ENCODE data around the gene ACAP1.

ACAP1 gene

GRCh38 chr17:7383371-7383741 is 47.0 kb downstream of the ACAP1 start:
- H3K27me3 ChIP-seq (replicated peaks; ENCODE audit: control insufficient read depth, insufficient read depth, low read length) = no peaks in the 10 kb centered on the region; the same call in 1 of the 2 replicates
- no peak for TF ChIP-seq CTCF (IDR thresholded peaks at IDR 0.05; ENCODE audit: insufficient read depth, low read length, poor library complexity, severe bottlenecking)
- DNase-seq (ENCODE audit: extremely low read depth, insufficient read length) = no peak
- no peak overlapping the region; the same call in 1 of the 2 replicates for H3K4me3 ChIP-seq (replicated peaks; ENCODE audit: low read depth, low read length)
- H3K36me3 ChIP-seq (ENCODE audit: control insufficient read depth, insufficient read depth, low read length) = no peaks in the 10 kb centered on the region; the same call in 1 of the 2 replicates

- Histone ChIP-seq H3K4me3 (replicated peaks; ENCODE audit: low read depth, low read length) (peak overlapping the region; percentile 64), H3K27me3 (replicated peaks; ENCODE audit: control insufficient read depth, insufficient read depth, low read length) (no peaks in the 10 kb centered on the region; the same call in 1 of the 2 replicates), H3K36me3 (ENCODE audit: control insufficient read depth, insufficient read depth, low read length) (peaks cover 2% of the 10 kb centered on the region; the same call in 1 of the 2 replicates)
- no peak for TF ChIP-seq CTCF (IDR thresholded peaks at IDR 0.05; ENCODE audit: insufficient read depth, low read length, poor library complexity, severe bottlenecking)
- DNase-seq (ENCODE audit: extremely low read depth, insufficient read length) = peak; percentile 82
Measured at GRCh38 chr17:7383742-7384488, 47.6 kb downstream of the ACAP1 start.

- peak overlapping the region; percentile 64 for H3K4me3 ChIP-seq (replicated peaks; ENCODE audit: low read depth, low read length)
Measured at GRCh38 chr17:7384489-7385081, 48.3 kb downstream of the ACAP1 start.

GRCh38 chr17:7388856-7389255 is 52.5 kb downstream of the ACAP1 start:
- no peak overlapping the region for H3K4me3 ChIP-seq (replicated peaks; ENCODE audit: low read depth, low read length)
- DNase-seq (ENCODE audit: extremely low read depth, insufficient read length) = no peak
- H3K27me3 ChIP-seq (replicated peaks; ENCODE audit: control insufficient read depth, insufficient read depth, low read length) = no peaks in the 10 kb centered on the region
- peaks cover 14% of the 10 kb centered on the region for H3K36me3 ChIP-seq (ENCODE audit: control insufficient read depth, insufficient read depth, low read length)
- TF ChIP-seq CTCF (IDR thresholded peaks at IDR 0.05; ENCODE audit: insufficient read depth, low read length, poor library complexity, severe bottlenecking) = no peak

More at GRCh38 chr17:7384489-7385081, 48.3 kb downstream of the ACAP1 start:
- no peak for TF ChIP-seq CTCF (IDR thresholded peaks at IDR 0.05; ENCODE audit: insufficient read depth, low read length, poor library complexity, severe bottlenecking)
- Histone ChIP-seq H3K27me3 (replicated peaks; ENCODE audit: control insufficient read depth, insufficient read depth, low read length) (no peaks in the 10 kb centered on the region; the same call in 1 of the 2 replicates), H3K36me3 (ENCODE audit: control insufficient read depth, insufficient read depth, low read length) (peaks cover 5% of the 10 kb centered on the region; the same call in 1 of the 2 replicates)
- no peak for DNase-seq (ENCODE audit: extremely low read depth, insufficient read length)

- no peak for TF ChIP-seq CTCF (IDR thresholded peaks at IDR 0.05; ENCODE audit: insufficient read depth, low read length, poor library complexity, severe bottlenecking)
- H3K27me3 ChIP-seq (replicated peaks; ENCODE audit: control insufficient read depth, insufficient read depth, low read length) = no peaks in the 10 kb centered on the region
- DNase-seq (ENCODE audit: extremely low read depth, insufficient read length) = no peak
- peaks cover 14% of the 10 kb centered on the region for H3K36me3 ChIP-seq (ENCODE audit: control insufficient read depth, insufficient read depth, low read length)
- H3K4me3 ChIP-seq (replicated peaks; ENCODE audit: low read depth, low read length) = no peak overlapping the region
Measured at GRCh38 chr17:7389924-7390910, 53.9 kb downstream of the ACAP1 start.

All from GM06990 (cell line).